HepG2 (cell line): ENCODE data around the gene HECTD1. TPM values are rescaled to one million over a fixed set of nuclear protein-coding genes. Genes with fewer than 3 reads are reported as not detected.

Experiments used
- CHD4 ChIP-seq: fragments of 200-600 bp; sonication (generic); IDR thresholded peaks from 2 replicates; pipeline ENCODE4 v1.7.0; 2017; ENCODE audit warnings: mild to moderate bottlenecking, low read length, borderline replicate concordance
- EHMT2 ChIP-seq: fragments of 200-600 bp; sonication (generic); IDR thresholded peaks from 2 replicates; pipeline ENCODE4 v1.7.0; 2017; ENCODE audit warnings: antibody characterized with exemption, low read depth, low read length, borderline replicate concordance
- EZH2 ChIP-seq: conservative IDR thresholded peaks from 2 replicates; pipeline ENCODE4 v1.6.1; 2012; ENCODE audit warnings: mild to moderate bottlenecking, low read depth, low read length, moderate library complexity
- KDM2A ChIP-seq: sonication (generic); formaldehyde crosslinking; IDR thresholded peaks from 2 replicates; pipeline ENCODE4 v1.4.0; 2020; ENCODE audit warnings: low read depth, missing genetic modification reagents, borderline replicate concordance
- MLLT10 ChIP-seq: sonication (generic); formaldehyde crosslinking; IDR thresholded peaks from 2 replicates; pipeline ENCODE4 v1.4.0; 2020; ENCODE audit warnings: missing genetic modification reagents
- SALL1 ChIP-seq: sonication (generic); formaldehyde crosslinking; IDR thresholded peaks from 2 replicates; pipeline ENCODE4 v1.8.0; 2022; ENCODE audit warnings: mild to moderate bottlenecking, missing genetic modification reagents
- TARDBP ChIP-seq: sonication (generic); formaldehyde crosslinking; IDR thresholded peaks from 2 replicates; pipeline ENCODE4 v1.8.0; 2022; ENCODE audit warnings: mild to moderate bottlenecking, missing genetic modification reagents
- ZNF367 ChIP-seq: sonication (generic); formaldehyde crosslinking; IDR thresholded peaks from 2 replicates; pipeline ENCODE4 v1.4.0; 2020; ENCODE audit warnings: missing genetic modification reagents, borderline replicate concordance
- ZNF678 ChIP-seq: sonication (generic); formaldehyde crosslinking; IDR thresholded peaks from 2 replicates; pipeline ENCODE4 v1.4.0; 2020; ENCODE audit warnings: mild to moderate bottlenecking, missing genetic modification reagents
- ZNF713 ChIP-seq: sonication (generic); formaldehyde crosslinking; IDR thresholded peaks from 2 replicates; pipeline ENCODE4 v1.4.0; 2020; ENCODE audit warnings: mild to moderate bottlenecking, missing genetic modification reagents
- ZNF75D ChIP-seq: sonication (generic); formaldehyde crosslinking; IDR thresholded peaks from 2 replicates; pipeline ENCODE4 v1.8.1; 2023; ENCODE audit warnings: missing genetic modification reagents, mild to moderate bottlenecking, borderline replicate concordance
- polyA plus RNA-seq, 8 experiments: library from polyadenylated mRNA; depleted of rRNA in 3 of 8; stranded (reverse) in 7 of 8; unstranded in 1 of 8; fragments of >200 nt; fragmentation: Illumina TruSeq in 4 of 8; extraction: Trizol in 4 of 8; gene quantifications; 2 replicates each; pipeline versions ENCODE4 v1.2.1 to v1.2.3, GENCODE V29; 2011 to 2016; ENCODE audit warnings: low read depth in 4 of 8, missing spikeins in 1 of 8, mixed read lengths in 1 of 8; ENCODE audit not compliant: insufficient read depth in 1 of 8
- total RNA-seq, 5 experiments: library from RNA; depleted of rRNA; stranded (reverse); fragments of >200 nt; fragmentation: Illumina TruSeq; extraction: Trizol; gene quantifications; 2 replicates each; pipeline ENCODE4 v1.2.3, GENCODE V29; 2016; ENCODE audit warnings: low read depth in 1 of 5
- TF ChIP-seq, protein P1 (sequence below), 2 experiments: sonication (generic) in 1 of 2; formaldehyde crosslinking in 1 of 2; IDR thresholded peaks; 2 replicates each; pipeline versions ENCODE4 v1.6.1 to v1.9.0; 2014 to 2022; ENCODE audit warnings: antibody characterized with exemption in 1 of 2, borderline replicate concordance in 1 of 2, inconsistent platforms in 1 of 2, low read depth in 1 of 2, missing genetic modification reagents in 1 of 2
- TF ChIP-seq, protein P2 (sequence below): sonication (generic); formaldehyde crosslinking; IDR thresholded peaks from 2 replicates; pipeline ENCODE4 v1.8.0; 2022; ENCODE audit warnings: mild to moderate bottlenecking, missing genetic modification reagents, moderate library complexity
- TF ChIP-seq, protein P3 (sequence below): sonication (generic); formaldehyde crosslinking; IDR thresholded peaks from 2 replicates; pipeline ENCODE4 v1.4.0; 2020; ENCODE audit warnings: missing genetic modification reagents, borderline replicate concordance
- TF ChIP-seq, protein P4 (sequence below): sonication (generic); formaldehyde crosslinking; IDR thresholded peaks from 2 replicates; pipeline ENCODE4 v1.5.0; 2020; ENCODE audit warnings: missing genetic modification reagents

HECTD1 gene
- total and polyA plus RNA-seq, 2 of the 13 experiments (the other 11 are each of a cell fraction or from before 2014, with no cell fraction given) = 312 to 560 TPM

DNA sequence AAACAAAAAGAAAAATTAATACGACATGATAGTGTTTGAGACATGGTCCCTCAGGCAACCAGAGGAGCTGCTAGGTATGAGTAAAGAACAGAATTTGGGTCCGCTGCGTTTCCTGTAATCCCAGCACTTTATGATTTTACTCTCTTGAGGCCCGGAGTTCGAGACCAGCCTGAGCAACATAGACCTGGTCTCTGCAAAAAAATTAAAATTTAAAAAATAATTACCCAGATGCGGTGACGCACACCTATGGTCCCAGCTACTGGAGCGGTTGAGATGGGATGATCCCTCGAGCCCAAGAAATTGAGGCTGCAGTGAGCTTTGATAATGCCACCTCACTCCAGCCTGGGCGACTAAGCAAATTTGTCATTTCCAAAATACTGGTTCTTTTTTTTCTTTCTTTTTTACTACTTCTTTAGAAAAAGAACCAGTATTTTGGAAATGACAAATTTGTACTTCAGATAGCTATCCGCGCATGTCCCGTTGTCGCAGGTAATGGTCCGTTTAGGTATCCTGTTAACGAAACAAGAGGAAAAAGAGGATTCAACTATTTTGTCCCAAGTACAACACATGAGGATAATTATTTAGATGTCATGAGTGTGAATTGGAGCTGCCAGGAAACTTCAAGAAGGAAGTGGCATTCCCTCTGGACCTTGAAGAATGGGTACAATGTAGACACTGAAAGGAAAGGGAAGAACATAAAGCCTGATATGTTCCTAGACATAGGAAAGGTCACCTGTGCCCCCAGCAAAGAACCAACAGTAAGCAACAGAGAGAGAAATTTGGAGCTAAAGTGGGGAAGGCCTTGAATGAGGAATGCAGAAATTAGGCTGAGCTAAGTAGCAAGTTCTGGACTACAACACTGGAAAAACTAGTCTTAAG lies 1.2 kb upstream of the HECTD1 start (continued):
- TF ChIP-seq, protein P1, sequence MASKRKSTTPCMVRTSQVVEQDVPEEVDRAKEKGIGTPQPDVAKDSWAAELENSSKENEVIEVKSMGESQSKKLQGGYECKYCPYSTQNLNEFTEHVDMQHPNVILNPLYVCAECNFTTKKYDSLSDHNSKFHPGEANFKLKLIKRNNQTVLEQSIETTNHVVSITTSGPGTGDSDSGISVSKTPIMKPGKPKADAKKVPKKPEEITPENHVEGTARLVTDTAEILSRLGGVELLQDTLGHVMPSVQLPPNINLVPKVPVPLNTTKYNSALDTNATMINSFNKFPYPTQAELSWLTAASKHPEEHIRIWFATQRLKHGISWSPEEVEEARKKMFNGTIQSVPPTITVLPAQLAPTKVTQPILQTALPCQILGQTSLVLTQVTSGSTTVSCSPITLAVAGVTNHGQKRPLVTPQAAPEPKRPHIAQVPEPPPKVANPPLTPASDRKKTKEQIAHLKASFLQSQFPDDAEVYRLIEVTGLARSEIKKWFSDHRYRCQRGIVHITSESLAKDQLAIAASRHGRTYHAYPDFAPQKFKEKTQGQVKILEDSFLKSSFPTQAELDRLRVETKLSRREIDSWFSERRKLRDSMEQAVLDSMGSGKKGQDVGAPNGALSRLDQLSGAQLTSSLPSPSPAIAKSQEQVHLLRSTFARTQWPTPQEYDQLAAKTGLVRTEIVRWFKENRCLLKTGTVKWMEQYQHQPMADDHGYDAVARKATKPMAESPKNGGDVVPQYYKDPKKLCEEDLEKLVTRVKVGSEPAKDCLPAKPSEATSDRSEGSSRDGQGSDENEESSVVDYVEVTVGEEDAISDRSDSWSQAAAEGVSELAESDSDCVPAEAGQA (IDR thresholded peaks at IDR 0.05; ENCODE audit: low read depth) = no peak
- TF ChIP-seq, protein P1 (CRISPR knock-in tag; IDR thresholded peaks at IDR 0.05; ENCODE audit: borderline replicate concordance) = 0 out of 2 replicates have a peak, but pooled peaks have one; percentile 47
- TF ChIP-seq EHMT2 (peak; percentile 93), TARDBP (no peak; the same call in 1 of the 2 replicates), ZNF678 (CRISPR knock-in tag) (peak; percentile 45; the same call in 1 of the 2 replicates), ZNF713 (CRISPR knock-in tag) (0 out of 2 replicates have a peak, but pooled peaks have one; percentile 36), KDM2A (CRISPR knock-in tag) (no peak), ZNF75D (CRISPR knock-in tag) (0 out of 2 replicates have a peak, but pooled peaks have one; percentile 59), ZNF367 (CRISPR knock-in tag) (no peak), EZH2 (no peak), CHD4 (peak; percentile 98; the same call in 1 of the 2 replicates), SALL1 (CRISPR knock-in tag) (no peak), MLLT10 (CRISPR knock-in tag) (0 out of 2 replicates have a peak, but pooled peaks have one; percentile 4)
- TF ChIP-seq, protein P2, sequence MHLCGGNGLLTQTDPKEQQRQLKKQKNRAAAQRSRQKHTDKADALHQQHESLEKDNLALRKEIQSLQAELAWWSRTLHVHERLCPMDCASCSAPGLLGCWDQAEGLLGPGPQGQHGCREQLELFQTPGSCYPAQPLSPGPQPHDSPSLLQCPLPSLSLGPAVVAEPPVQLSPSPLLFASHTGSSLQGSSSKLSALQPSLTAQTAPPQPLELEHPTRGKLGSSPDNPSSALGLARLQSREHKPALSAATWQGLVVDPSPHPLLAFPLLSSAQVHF (CRISPR knock-in tag) = no peak
- TF ChIP-seq, protein P3, sequence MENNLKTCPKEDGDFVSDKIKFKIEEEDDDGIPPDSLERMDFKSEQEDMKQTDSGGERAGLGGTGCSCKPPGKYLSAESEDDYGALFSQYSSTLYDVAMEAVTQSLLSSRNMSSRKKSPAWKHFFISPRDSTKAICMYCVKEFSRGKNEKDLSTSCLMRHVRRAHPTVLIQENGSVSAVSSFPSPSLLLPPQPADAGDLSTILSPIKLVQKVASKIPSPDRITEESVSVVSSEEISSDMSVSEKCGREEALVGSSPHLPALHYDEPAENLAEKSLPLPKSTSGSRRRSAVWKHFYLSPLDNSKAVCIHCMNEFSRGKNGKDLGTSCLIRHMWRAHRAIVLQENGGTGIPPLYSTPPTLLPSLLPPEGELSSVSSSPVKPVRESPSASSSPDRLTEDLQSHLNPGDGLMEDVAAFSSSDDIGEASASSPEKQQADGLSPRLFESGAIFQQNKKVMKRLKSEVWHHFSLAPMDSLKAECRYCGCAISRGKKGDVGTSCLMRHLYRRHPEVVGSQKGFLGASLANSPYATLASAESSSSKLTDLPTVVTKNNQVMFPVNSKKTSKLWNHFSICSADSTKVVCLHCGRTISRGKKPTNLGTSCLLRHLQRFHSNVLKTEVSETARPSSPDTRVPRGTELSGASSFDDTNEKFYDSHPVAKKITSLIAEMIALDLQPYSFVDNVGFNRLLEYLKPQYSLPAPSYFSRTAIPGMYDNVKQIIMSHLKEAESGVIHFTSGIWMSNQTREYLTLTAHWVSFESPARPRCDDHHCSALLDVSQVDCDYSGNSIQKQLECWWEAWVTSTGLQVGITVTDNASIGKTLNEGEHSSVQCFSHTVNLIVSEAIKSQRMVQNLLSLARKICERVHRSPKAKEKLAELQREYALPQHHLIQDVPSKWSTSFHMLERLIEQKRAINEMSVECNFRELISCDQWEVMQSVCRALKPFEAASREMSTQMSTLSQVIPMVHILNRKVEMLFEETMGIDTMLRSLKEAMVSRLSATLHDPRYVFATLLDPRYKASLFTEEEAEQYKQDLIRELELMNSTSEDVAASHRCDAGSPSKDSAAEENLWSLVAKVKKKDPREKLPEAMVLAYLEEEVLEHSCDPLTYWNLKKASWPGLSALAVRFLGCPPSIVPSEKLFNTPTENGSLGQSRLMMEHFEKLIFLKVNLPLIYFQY (CRISPR knock-in tag) = 0 out of 2 replicates have a peak, but pooled peaks have one; percentile 20
- TF ChIP-seq, protein P4, sequence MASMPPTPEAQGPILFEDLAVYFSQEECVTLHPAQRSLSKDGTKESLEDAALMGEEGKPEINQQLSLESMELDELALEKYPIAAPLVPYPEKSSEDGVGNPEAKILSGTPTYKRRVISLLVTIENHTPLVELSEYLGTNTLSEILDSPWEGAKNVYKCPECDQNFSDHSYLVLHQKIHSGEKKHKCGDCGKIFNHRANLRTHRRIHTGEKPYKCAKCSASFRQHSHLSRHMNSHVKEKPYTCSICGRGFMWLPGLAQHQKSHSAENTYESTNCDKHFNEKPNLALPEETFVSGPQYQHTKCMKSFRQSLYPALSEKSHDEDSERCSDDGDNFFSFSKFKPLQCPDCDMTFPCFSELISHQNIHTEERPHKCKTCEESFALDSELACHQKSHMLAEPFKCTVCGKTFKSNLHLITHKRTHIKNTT (CRISPR knock-in tag) = no peak
